HG03460 (cell line): Measurements from ENCODE around the gene NOS3.

Experiments
- ATAC-seq: cut with Tn5 transposase; IDR thresholded peaks from one replicate; pipeline ENCODE4 v1.9.1; 2021; ENCODE audit not compliant: unreplicated experiment

The NOS3 gene

GRCh38 chr7:150951521-150951920 is 39.3 kb upstream of the NOS3 start:
- no peak for ATAC-seq

GRCh38 chr7:150952331-150953050 is 38.3 kb upstream of the NOS3 start:
- no peak for ATAC-seq

GRCh38 chr7:150953061-150953997 is 37.5 kb upstream of the NOS3 start:
- no peak for ATAC-seq

GRCh38 chr7:150954201-150954985 is 36.4 kb upstream of the NOS3 start:
- no peak for ATAC-seq

GRCh38 chr7:150954986-150955518 is 35.8 kb upstream of the NOS3 start:
- ATAC-seq, result no peak

GRCh38 chr7:150955519-150956394 is 35.1 kb upstream of the NOS3 start:
- ATAC-seq, result no peak

GRCh38 chr7:150956395-150957132 is 34.3 kb upstream of the NOS3 start:
- no peak for ATAC-seq

GRCh38 chr7:150957133-150958020 is 33.4 kb upstream of the NOS3 start:
- no peak for ATAC-seq

GRCh38 chr7:150958062-150958552 is 32.7 kb upstream of the NOS3 start:
- no peak for ATAC-seq

- ATAC-seq, result no peak
These were observed 32.2 kb upstream of the NOS3 start for GRCh38 chr7:150958597-150958996.

- ATAC-seq, result no peak
These were observed 31.7 kb upstream of the NOS3 start for GRCh38 chr7:150959081-150959480.

- no peak for ATAC-seq
These were observed 30.8 kb upstream of the NOS3 start for GRCh38 chr7:150959739-150960734.

GRCh38 chr7:150961510-150962289 is 29.1 kb upstream of the NOS3 start:
- no peak for ATAC-seq

- ATAC-seq, result no peak
These were observed 28.6 kb upstream of the NOS3 start for GRCh38 chr7:150962290-150962552.

GRCh38 chr7:150962553-150963399 is 28.0 kb upstream of the NOS3 start:
- ATAC-seq, result no peak
